Measurements from ENCODE around the gene PILRB. TPM values are rescaled to one million over a fixed set of nuclear protein-coding genes. Genes with fewer than 3 reads are reported as not detected.
"Not testable (repeated sequence)": the region's sequence is repeated elsewhere in the genome, so short reads cannot be mapped to it uniquely, and the experiment has no call there.

The PILRB gene
- total RNA-seq, 1 experiment from 2014 or later, result 56.2 TPM

GRCh38 chr7:100349757-100350156, 8.2 kb upstream of the PILRB start:
- no peak overlapping the region for H3K27ac Mint-ChIP-seq (ENCODE audit: low read depth, unreplicated experiment)
- no peak for DNase-seq (ENCODE audit: unreplicated experiment)
- no peak overlapping the region for H3K4me3 Mint-ChIP-seq (ENCODE audit: unreplicated experiment)
- H3K9me3 Mint-ChIP-seq (ENCODE audit: unreplicated experiment), result no peaks in the 10 kb centered on the region
- intact Hi-C loops (cut with micrococcal nuclease), result loop anchor here (10.0 kb wide), 1 partner anchor 215 kb away; no protein-coding TSS in a partner anchor
- CTCF ChIA-PET, result no interaction called here
- POLR2A ChIA-PET, result interaction anchor here (0.7 to 1.2 kb wide), 2 partner anchors 13 to 79 kb away, joined by 3 read pairs; partner anchors contain the start of gene ZCWPW1
- TF ChIP-seq, protein P1, sequence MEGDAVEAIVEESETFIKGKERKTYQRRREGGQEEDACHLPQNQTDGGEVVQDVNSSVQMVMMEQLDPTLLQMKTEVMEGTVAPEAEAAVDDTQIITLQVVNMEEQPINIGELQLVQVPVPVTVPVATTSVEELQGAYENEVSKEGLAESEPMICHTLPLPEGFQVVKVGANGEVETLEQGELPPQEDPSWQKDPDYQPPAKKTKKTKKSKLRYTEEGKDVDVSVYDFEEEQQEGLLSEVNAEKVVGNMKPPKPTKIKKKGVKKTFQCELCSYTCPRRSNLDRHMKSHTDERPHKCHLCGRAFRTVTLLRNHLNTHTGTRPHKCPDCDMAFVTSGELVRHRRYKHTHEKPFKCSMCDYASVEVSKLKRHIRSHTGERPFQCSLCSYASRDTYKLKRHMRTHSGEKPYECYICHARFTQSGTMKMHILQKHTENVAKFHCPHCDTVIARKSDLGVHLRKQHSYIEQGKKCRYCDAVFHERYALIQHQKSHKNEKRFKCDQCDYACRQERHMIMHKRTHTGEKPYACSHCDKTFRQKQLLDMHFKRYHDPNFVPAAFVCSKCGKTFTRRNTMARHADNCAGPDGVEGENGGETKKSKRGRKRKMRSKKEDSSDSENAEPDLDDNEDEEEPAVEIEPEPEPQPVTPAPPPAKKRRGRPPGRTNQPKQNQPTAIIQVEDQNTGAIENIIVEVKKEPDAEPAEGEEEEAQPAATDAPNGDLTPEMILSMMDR (IDR thresholded peaks at IDR 0.05; ENCODE audit: unreplicated experiment), result no peak
- peaks cover 3% of the 10 kb centered on the region for H3K4me1 Mint-ChIP-seq (ENCODE audit: insufficient read depth, unreplicated experiment)
- BruUV-seq (replicated peaks), result no TSS peak
- H3K36me3 Mint-ChIP-seq (ENCODE audit: insufficient read depth, unreplicated experiment), result peaks cover 87% of the 10 kb centered on the region
- no peaks in the 10 kb centered on the region for H3K27me3 Mint-ChIP-seq (ENCODE audit: insufficient read depth, unreplicated experiment)

- no peak for DNase-seq (ENCODE audit: unreplicated experiment)
- ChIA-PET POLR2A (no interaction called here), CTCF (no interaction called here)
- H3K36me3 Mint-ChIP-seq (ENCODE audit: insufficient read depth, unreplicated experiment), result peaks cover 87% of the 10 kb centered on the region
- H3K27me3 Mint-ChIP-seq (ENCODE audit: insufficient read depth, unreplicated experiment), result no peaks in the 10 kb centered on the region
- intact Hi-C loops (cut with micrococcal nuclease), result no loop called here
- TF ChIP-seq, protein P1 (IDR thresholded peaks at IDR 0.05; ENCODE audit: unreplicated experiment), result no peak
- H3K4me3 Mint-ChIP-seq (ENCODE audit: unreplicated experiment), result no peak overlapping the region
- BruUV-seq (replicated peaks), result no TSS peak
- no peaks in the 10 kb centered on the region for H3K9me3 Mint-ChIP-seq (ENCODE audit: unreplicated experiment)
- no peak overlapping the region for H3K27ac Mint-ChIP-seq (ENCODE audit: low read depth, unreplicated experiment)
- no peaks in the 10 kb centered on the region for H3K4me1 Mint-ChIP-seq (ENCODE audit: insufficient read depth, unreplicated experiment)
These were observed 6.3 kb upstream of the PILRB start for GRCh38 chr7:100351657-100352058.

- H3K4me3 Mint-ChIP-seq (ENCODE audit: unreplicated experiment); DNase-seq (ENCODE audit: unreplicated experiment); H3K9me3 Mint-ChIP-seq (ENCODE audit: unreplicated experiment); intact Hi-C loops (cut with micrococcal nuclease); H3K27me3 Mint-ChIP-seq (ENCODE audit: insufficient read depth, unreplicated experiment); BruUV-seq (replicated peaks); H3K4me1 Mint-ChIP-seq (ENCODE audit: insufficient read depth, unreplicated experiment); POLR2A ChIA-PET; CTCF ChIA-PET; H3K27ac Mint-ChIP-seq (ENCODE audit: low read depth, unreplicated experiment): not testable (repeated sequence)
- peaks cover 87% of the 10 kb centered on the region for H3K36me3 Mint-ChIP-seq (ENCODE audit: insufficient read depth, unreplicated experiment)
These were observed 5.6 kb upstream of the PILRB start for GRCh38 chr7:100352230-100352781.

- ChIA-PET CTCF (interaction anchor here (1.2 kb wide), 1 partner anchor 8 kb away, joined by 6 read pairs; no protein-coding TSS in a partner anchor), POLR2A (interaction anchor here (0.6 kb wide), 1 partner anchor 9 kb away, joined by 3 read pairs; no protein-coding TSS in a partner anchor)
- no TSS peak for BruUV-seq (replicated peaks)
- Mint-ChIP-seq H3K4me1 (ENCODE audit: insufficient read depth, unreplicated experiment) (no peaks in the 10 kb centered on the region), H3K27ac (ENCODE audit: low read depth, unreplicated experiment) (no peak overlapping the region), H3K4me3 (ENCODE audit: unreplicated experiment) (no peak overlapping the region), H3K36me3 (ENCODE audit: insufficient read depth, unreplicated experiment) (peaks cover 87% of the 10 kb centered on the region), H3K9me3 (ENCODE audit: unreplicated experiment) (no peaks in the 10 kb centered on the region), H3K27me3 (ENCODE audit: insufficient read depth, unreplicated experiment) (no peaks in the 10 kb centered on the region)
- intact Hi-C loops (cut with micrococcal nuclease), result no loop called here
- no peak for DNase-seq (ENCODE audit: unreplicated experiment)
- TF ChIP-seq, protein P1 (IDR thresholded peaks at IDR 0.05; ENCODE audit: unreplicated experiment), result no peak
These were observed 4.8 kb upstream of the PILRB start for GRCh38 chr7:100352984-100353684.
